Natural killer cell (primary cell): ENCODE measurements around the gene PREX1. TPM values are rescaled to one million over a fixed set of nuclear protein-coding genes. Genes with fewer than 3 reads are reported as not detected.
A peak's percentile ranks its signal among the peaks of the same experiment; 100 is the strongest.

ENCODE experiments used
- ATAC-seq, 3 donors: fragments of 150-1000 bp in 2 of 3; fragments of 200-7000 bp in 1 of 3; cut with Tn5 transposase; 1 replicate in 1 of 3; 2 replicates in 2 of 3; pipeline ENCODE4 v1.10.0; 2021; ENCODE audit warnings: mild to moderate bottlenecking in 2 of 3, moderate library complexity in 2 of 3
- DNase-seq, 2 donors: peaks; one replicate each; pipeline versions ENCODE4 v3.0.0 to v3.0.0-alpha.2; 2013 to 2021; ENCODE audit warnings: mixed read lengths in 1 of 2
- H3K27ac ChIP-seq: one replicate; pipeline ENCODE4 v1.5.1; 2013; ENCODE audit warnings: mild to moderate bottlenecking, low read length
- H3K27me3 ChIP-seq: one replicate; pipeline ENCODE4 v1.6.1; 2013; ENCODE audit warnings: low read length; ENCODE audit not compliant: control insufficient read depth, insufficient read depth
- H3K36me3 ChIP-seq: one replicate; pipeline ENCODE4 v1.6.1; 2013; ENCODE audit warnings: low read length; ENCODE audit not compliant: control insufficient read depth, insufficient read depth
- H3K4me1 ChIP-seq: one replicate; pipeline ENCODE4 v1.6.1; 2013; ENCODE audit warnings: low read length; ENCODE audit not compliant: control insufficient read depth, insufficient read depth
- H3K4me3 ChIP-seq: one replicate; pipeline ENCODE4 v1.5.1; 2013; ENCODE audit warnings: low read length
- H3K9me3 ChIP-seq: one replicate; pipeline ENCODE4 v1.6.1; 2013; ENCODE audit warnings: low read length; ENCODE audit not compliant: control insufficient read depth, insufficient read depth
- H3K27ac Mint-ChIP-seq, 2 donors: one replicate each; pipeline ENCODE4 v1.8.0; 2022; ENCODE audit warnings: mild to moderate bottlenecking in 2 of 2, mixed read lengths in 2 of 2, moderate library complexity in 1 of 2
- H3K27me3 Mint-ChIP-seq, 2 donors: one replicate each; pipeline ENCODE4 v1.8.0; 2022; ENCODE audit warnings: low read depth in 2 of 2, mixed read lengths in 2 of 2
- H3K36me3 Mint-ChIP-seq: one replicate; pipeline ENCODE4 v1.8.0; 2022; ENCODE audit warnings: mixed read lengths
- H3K4me1 Mint-ChIP-seq, 2 donors: one replicate each; pipeline ENCODE4 v1.8.0; 2022; ENCODE audit warnings: mixed read lengths in 2 of 2
- H3K4me3 Mint-ChIP-seq: one replicate; pipeline ENCODE4 v1.8.0; 2022; ENCODE audit warnings: mild to moderate bottlenecking, moderate library complexity, mixed read lengths
- H3K9me3 Mint-ChIP-seq, 2 donors: one replicate each; pipeline ENCODE4 v1.8.0; 2022; ENCODE audit warnings: mixed read lengths in 2 of 2
- WGBS: methylation state at CpG from one replicate; pipeline ENCODE4 v1.1.7; 2013; ENCODE audit warnings: missing lambda C conversion rate; ENCODE audit not compliant: insufficient coverage; 5-methylcytosine and 5-hydroxymethylcytosine counted together
- intact Hi-C: fragments of 100-400 bp; cut with micrococcal nuclease; formaldehyde crosslinking; loops from one replicate; pipeline ENCODE4 v1.14.2; 2022
- total RNA-seq, 4 donors: library from RNA; stranded (reverse); fragments of 120-200 nt in 1 of 4; gene quantifications; one replicate each; pipeline versions ENCODE4 v1.2.3 to v1.2.4, GENCODE V29; 2013 to 2022
- TF ChIP-seq, protein P1 (sequence below): fragments of 200-600 bp; IDR thresholded peaks from one replicate; pipeline ENCODE4 v1.8.0; 2022; ENCODE audit warnings: antibody characterized with exemption

Gene PREX1
- total RNA-seq, 3 donors from 2014 or later (not counting 1 experiment from before 2014, with no cell fraction given), result 382 to 392 (median 389) TPM

GRCh38 chr20:48676795-48677460, 150.9 kb downstream of the PREX1 start:
- no peaks in the 10 kb centered on the region for H3K9me3 ChIP-seq
- TF ChIP-seq, protein P1, sequence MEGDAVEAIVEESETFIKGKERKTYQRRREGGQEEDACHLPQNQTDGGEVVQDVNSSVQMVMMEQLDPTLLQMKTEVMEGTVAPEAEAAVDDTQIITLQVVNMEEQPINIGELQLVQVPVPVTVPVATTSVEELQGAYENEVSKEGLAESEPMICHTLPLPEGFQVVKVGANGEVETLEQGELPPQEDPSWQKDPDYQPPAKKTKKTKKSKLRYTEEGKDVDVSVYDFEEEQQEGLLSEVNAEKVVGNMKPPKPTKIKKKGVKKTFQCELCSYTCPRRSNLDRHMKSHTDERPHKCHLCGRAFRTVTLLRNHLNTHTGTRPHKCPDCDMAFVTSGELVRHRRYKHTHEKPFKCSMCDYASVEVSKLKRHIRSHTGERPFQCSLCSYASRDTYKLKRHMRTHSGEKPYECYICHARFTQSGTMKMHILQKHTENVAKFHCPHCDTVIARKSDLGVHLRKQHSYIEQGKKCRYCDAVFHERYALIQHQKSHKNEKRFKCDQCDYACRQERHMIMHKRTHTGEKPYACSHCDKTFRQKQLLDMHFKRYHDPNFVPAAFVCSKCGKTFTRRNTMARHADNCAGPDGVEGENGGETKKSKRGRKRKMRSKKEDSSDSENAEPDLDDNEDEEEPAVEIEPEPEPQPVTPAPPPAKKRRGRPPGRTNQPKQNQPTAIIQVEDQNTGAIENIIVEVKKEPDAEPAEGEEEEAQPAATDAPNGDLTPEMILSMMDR, result no peak
- ATAC-seq (no peak), DNase-seq (no peak)
- H3K36me3 Mint-ChIP-seq, result peaks cover 29% of the 10 kb centered on the region
- H3K4me3 ChIP-seq, result no peak overlapping the region
- no peaks in the 10 kb centered on the region for H3K27me3 Mint-ChIP-seq
- intact Hi-C loops, result no loop called here
- no peaks in the 10 kb centered on the region for H3K9me3 Mint-ChIP-seq
- no peak overlapping the region for H3K27ac Mint-ChIP-seq
- no peaks in the 10 kb centered on the region for H3K27me3 ChIP-seq
- H3K4me1 Mint-ChIP-seq, result peaks cover 29 to 35% of the 10 kb centered on the region in 2 donors
- no peaks in the 10 kb centered on the region for H3K4me1 ChIP-seq
- WGBS, result 92% methylated on average over 12 of the region's 12 CpGs
- H3K4me3 Mint-ChIP-seq, result no peak overlapping the region
- H3K27ac ChIP-seq, result no peak overlapping the region
- peaks cover 91% of the 10 kb centered on the region for H3K36me3 ChIP-seq

GRCh38 chr20:48676125-48676524, 151.7 kb downstream of the PREX1 start:
- H3K27ac Mint-ChIP-seq, result peak overlapping the region; percentile 46 to 51
- WGBS, result 97% methylated on average over 8 of the region's 9 CpGs
- no peak for ATAC-seq
- H3K4me3 Mint-ChIP-seq, result peak overlapping the region; percentile 13
- Histone ChIP-seq H3K9me3 (no peaks in the 10 kb centered on the region), H3K4me3 (no peak overlapping the region), H3K36me3 (peaks cover 91% of the 10 kb centered on the region), H3K27ac (no peak overlapping the region), H3K4me1 (no peaks in the 10 kb centered on the region), H3K27me3 (no peaks in the 10 kb centered on the region)
- H3K4me1 Mint-ChIP-seq, result peaks cover 29 to 41% of the 10 kb centered on the region in 2 donors
- peaks cover 33% of the 10 kb centered on the region for H3K36me3 Mint-ChIP-seq
- DNase-seq, result no peak
- TF ChIP-seq, protein P1, result no peak
- H3K9me3 Mint-ChIP-seq, result no peaks in the 10 kb centered on the region
- H3K27me3 Mint-ChIP-seq, result no peaks in the 10 kb centered on the region
- intact Hi-C loops, result no loop called here

- DNase-seq, result no peak
- H3K36me3 Mint-ChIP-seq, result peaks cover 40% of the 10 kb centered on the region
- Histone ChIP-seq H3K27ac (no peak overlapping the region), H3K4me3 (no peak overlapping the region), H3K4me1 (no peaks in the 10 kb centered on the region), H3K27me3 (no peaks in the 10 kb centered on the region), H3K9me3 (no peaks in the 10 kb centered on the region), H3K36me3 (peaks cover 87% of the 10 kb centered on the region)
- 100% methylated on average over 3 of the region's 3 CpGs for WGBS
- peaks cover 34 to 51% of the 10 kb centered on the region in 2 donors for H3K4me1 Mint-ChIP-seq
- ATAC-seq, result no peak
- H3K27me3 Mint-ChIP-seq, result no peaks in the 10 kb centered on the region
- no peak overlapping the region for H3K4me3 Mint-ChIP-seq
- peak overlapping the region in 1 of 2 donors; percentile 82 for H3K27ac Mint-ChIP-seq
- intact Hi-C loops, result no loop called here
- H3K9me3 Mint-ChIP-seq, result no peaks in the 10 kb centered on the region
- TF ChIP-seq, protein P1, result no peak
Measured at GRCh38 chr20:48674461-48674860, 153.3 kb downstream of the PREX1 start.

GRCh38 chr20:48673507-48673906, 154.3 kb downstream of the PREX1 start:
- H3K36me3 ChIP-seq, result peaks cover 84% of the 10 kb centered on the region
- H3K27ac Mint-ChIP-seq, result peak overlapping the region; percentile 74 to 82
- TF ChIP-seq, protein P1, result no peak
- no peak for DNase-seq
- WGBS, result 61% methylated on average over 2 of the region's 4 CpGs
- peak in 2 of 3 donors; percentile 26 to 57 for ATAC-seq
- no peaks in the 10 kb centered on the region for H3K9me3 Mint-ChIP-seq
- H3K36me3 Mint-ChIP-seq, result peaks cover 31% of the 10 kb centered on the region
- H3K9me3 ChIP-seq, result no peaks in the 10 kb centered on the region
- no peak overlapping the region for H3K27ac ChIP-seq
- no peak overlapping the region for H3K4me3 Mint-ChIP-seq
- no peaks in the 10 kb centered on the region for H3K27me3 Mint-ChIP-seq
- intact Hi-C loops, result no loop called here
- H3K4me1 ChIP-seq, result no peaks in the 10 kb centered on the region
- peaks cover 27 to 46% of the 10 kb centered on the region in 2 donors for H3K4me1 Mint-ChIP-seq
- no peaks in the 10 kb centered on the region for H3K27me3 ChIP-seq
- no peak overlapping the region for H3K4me3 ChIP-seq
